ENCODE data around the gene HSD17B4.
"Not testable (repeated sequence)": the region's sequence is repeated elsewhere in the genome, so short reads cannot be mapped to it uniquely, and the experiment has no call there.

HSD17B4 gene

DNA sequence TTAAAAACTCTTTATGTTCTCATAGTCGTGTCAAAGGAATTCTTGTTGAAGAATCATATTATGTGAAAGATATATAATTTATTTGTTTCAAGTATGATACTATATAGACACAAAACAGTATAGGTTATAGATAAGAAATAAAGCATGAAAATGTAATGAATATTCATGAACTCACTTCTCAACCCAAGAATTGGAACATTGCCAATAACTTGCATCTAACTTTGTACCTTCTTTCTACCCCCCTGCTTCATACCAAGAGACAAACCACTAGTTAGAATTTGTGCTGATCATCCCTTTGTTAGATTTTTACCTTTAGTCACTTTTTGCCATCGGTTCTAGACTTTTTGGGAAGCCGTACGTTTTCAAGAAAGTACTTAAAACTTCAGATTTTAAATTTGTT, 32.6 kb downstream of the HSD17B4 start:
- DNase-seq = no peak

DNA sequence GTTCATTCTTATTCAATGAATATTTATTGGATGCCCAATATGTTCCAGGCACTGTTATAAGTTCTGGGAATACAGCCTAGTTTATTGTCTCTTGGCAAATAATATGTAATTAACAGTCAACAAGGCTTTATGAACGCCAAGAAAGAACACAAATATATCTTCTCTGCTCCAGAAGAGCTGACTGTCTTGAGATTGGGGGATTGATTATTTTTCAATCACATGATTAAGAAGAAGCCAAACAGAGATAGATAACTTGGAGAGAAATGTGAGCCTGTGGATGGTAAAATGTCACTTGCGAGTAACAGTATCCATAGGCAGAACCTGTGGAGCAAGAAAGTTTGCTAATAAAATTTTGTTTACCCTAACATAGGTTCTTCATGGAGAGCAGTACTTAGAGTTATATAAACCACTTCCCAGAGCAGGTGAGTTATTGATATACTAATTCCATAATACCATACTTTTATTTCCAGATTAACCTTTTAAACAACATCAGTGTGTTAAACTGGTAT, 49.4 kb downstream of the HSD17B4 start:
- DNase-seq = no peak

DNA sequence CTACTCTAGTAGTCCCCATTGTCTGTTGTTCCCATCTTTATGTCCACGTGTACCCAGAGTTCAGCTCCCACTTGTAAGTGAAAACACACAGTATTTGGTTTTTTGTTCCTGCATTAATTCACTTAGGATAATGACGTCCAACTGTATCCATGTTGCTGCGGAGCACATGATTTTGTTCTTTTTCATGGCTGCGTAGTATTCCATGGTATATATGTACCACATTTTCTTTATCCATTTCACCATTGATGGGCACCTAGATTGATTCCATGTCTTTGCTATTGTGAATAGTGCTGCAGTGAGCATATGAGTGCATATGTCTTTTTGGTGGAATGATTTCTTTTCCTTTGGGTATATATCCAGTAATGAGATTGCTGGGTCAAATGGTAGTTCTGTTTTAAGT, 51.6 kb downstream of the HSD17B4 start:
- DNase-seq = not testable (repeated sequence)

DNA sequence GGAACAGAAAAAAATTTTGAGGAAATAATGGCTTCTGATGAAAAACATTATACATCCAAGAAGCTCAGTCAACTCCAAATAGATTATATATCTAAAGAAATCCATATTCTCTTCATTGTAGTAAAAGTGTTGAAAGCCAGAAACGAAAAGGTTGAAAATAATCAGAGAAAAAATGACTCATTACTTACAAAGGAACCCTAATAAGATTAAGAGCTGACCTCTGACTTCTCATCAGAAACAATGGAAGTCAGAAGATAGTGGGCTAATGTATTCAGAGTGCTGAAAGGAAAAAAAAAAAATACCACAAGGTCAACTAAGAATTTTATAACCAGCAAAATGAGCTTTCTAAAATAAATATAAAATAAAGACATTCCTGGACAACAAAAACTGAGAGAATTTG, 60.0 kb downstream of the HSD17B4 start:
- no peak for DNase-seq

DNA sequence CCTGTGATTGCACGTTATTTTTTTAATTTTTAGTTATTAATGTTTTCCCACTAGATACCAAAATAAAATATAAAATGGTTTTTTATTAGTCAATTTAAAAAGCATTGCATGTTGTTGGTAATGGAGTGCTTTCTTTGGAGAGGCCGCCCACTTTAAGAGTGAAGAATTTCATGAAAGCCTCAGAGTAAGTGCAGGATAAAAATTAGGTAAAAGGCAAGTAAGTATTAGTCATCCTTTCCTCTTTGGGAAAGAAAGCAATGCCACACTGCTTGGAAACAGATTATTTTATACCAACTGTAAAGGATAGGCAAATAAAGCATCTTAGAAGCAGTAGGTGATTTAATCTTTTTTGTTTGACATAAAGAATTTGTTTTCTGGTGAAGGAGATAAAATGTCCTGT, 62.9 kb downstream of the HSD17B4 start:
- peak; percentile 19 for DNase-seq

DNA sequence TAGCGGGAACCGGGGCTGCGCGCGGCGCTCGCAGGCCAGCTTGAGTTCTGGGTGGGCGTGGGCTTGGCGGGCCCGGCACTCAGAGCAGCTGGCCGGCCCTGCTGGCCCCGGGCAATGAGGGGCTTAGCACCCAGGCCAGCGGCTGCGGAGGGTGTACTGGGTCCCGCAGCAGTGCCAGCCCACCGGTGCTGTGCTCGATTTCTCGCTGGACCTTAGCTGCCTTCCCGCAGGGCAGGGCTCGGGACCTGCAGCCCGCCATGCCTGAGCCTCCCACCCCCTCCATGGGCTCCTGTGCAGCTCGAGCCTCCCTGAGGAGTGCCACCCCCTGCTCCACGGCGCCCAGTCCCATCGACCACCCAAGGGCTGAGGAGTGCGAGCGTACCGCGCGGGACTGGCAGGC, 64.8 kb downstream of the HSD17B4 start:
- not testable (repeated sequence) for DNase-seq

DNA sequence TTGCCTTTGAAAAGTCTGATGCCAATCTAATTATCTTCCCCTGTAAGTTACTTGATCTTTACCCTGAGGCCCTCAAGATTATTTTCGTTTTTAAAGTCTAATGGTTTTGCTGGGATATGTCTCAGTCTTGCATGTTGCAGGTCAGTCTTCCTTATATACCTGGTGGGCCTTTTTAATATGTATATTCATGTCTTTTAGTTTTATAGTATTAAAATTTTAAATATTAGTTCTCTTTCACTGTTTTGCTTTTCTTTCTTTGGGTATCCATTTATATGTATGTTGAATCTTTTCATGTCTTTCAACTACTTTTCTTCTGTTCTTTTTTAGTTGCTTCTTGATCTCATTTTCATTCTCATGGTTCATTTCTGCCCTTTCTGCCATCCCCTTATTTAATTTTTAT, 68.9 kb downstream of the HSD17B4 start:
- DNase-seq = no peak

DNA sequence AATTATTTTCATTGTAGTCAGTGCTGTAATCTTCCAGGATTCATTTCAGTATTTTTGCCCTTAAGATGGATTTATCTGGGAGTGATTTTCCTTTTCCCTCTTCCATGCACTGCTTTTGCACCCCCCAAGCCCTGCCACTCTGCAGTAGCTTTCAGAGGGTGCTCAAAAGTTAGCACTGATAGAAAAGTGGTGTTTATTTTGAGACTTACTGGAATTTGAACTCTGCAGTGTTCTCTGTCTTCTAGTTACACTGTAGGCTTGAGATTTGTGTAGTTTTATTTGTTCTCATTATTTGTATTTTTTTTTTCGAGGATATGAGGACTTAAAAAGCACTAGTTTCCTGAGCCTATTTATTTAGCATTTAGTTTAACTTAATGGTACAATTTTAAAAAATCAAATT, 70.5 kb downstream of the HSD17B4 start:
- DNase-seq = no peak

GRCh38 chr5:119524485-119524884, 72.2 kb downstream of the HSD17B4 start:
- no peak for DNase-seq

- peak; percentile 8 for DNase-seq
Observed at GRCh38 chr5:119527351-119527750, 75.1 kb downstream of the HSD17B4 start.

GRCh38 chr5:119529811-119530210, 77.5 kb downstream of the HSD17B4 start:
- no peak for DNase-seq

DNA sequence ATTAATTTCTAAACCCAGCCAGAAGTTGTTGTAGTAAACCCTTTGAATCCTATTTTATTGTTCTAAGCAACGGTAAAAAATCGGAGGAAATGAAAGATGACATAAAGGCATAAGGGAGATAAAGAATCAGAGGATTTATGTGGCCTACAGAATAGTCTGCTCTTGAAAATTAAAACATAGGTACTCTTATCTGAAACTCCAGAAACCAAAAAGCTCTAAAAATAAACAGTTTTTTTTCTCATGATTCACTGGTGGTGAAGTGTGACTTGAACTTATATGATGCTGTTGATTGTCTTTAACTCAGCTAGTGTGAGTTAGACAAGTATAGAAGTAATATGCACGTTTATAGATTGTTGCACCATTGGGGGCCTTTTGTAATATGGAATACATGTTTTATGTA, 80.3 kb downstream of the HSD17B4 start:
- DNase-seq = no peak

GRCh38 chr5:119537704-119538103, 85.4 kb downstream of the HSD17B4 start:
- no peak for DNase-seq

GRCh38 chr5:119541716-119542115, 89.4 kb downstream of the HSD17B4 start:
- DNase-seq = no peak

- no peak for DNase-seq
Observed at GRCh38 chr5:119551819-119552218, 99.5 kb downstream of the HSD17B4 start.

DNA sequence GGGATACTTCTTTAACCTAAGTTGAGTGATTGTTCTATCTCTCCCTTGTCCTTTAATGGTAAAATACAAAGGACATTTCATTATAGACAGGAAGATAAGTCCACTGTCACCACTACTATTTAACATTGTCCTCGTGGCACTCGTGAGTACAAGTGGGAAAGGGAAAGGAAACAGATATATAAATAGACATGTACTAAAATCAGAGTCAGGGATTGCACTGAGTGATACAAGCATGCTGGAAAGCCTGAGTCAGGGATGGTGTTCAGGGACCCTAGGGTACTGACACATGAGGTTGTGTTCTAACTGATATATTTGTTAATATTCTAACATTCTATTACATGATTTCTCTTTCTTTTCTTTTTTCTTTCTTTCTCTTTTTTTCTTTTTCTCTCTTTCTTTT, 102.3 kb downstream of the HSD17B4 start:
- no peak for DNase-seq

DNA sequence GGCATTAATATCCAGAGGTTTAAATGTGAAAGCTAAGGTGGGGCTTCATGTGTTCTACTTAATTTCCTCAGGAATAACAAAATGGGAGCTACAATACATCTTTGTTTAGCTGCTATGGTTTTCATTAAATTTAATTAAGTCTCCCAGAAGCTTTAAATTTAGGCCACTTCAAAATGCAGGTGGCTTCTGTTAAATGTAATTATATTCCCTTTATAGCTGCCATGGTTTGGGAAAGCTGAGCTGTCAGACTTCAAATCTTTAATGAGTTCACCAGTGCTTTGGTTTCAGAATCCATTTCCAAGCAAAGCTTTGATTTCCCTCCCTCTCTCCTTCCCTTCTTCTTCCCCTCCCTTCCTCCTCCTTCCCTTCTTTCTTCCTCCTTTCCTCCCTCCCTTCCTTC, 118.6 kb downstream of the HSD17B4 start:
- DNase-seq = no peak

- no peak for DNase-seq
Observed at GRCh38 chr5:119578937-119579336, 126.6 kb downstream of the HSD17B4 start.

- no peak for DNase-seq
Observed at GRCh38 chr5:119582987-119583386, 130.7 kb downstream of the HSD17B4 start.

GRCh38 chr5:119583684-119584083, 131.4 kb downstream of the HSD17B4 start:
- DNase-seq = peak; percentile 2

Data from fibroblast of skin of right quadriceps (primary cell).